Measurements from ENCODE around the gene TRIM44.

The TRIM44 gene

GRCh38 chr11:35717520-35717919, 54.9 kb downstream of the TRIM44 start:
- DNase-seq (ENCODE audit: low spot score) = no peak

- DNase-seq (ENCODE audit: low spot score) = peak; percentile 10
Measured at GRCh38 chr11:35721651-35722282, 59.2 kb downstream of the TRIM44 start.

- DNase-seq (ENCODE audit: low spot score) = no peak
Measured at GRCh38 chr11:35722641-35723040, 60.1 kb downstream of the TRIM44 start.

GRCh38 chr11:35723493-35723892, 60.9 kb downstream of the TRIM44 start:
- no peak for DNase-seq (ENCODE audit: low spot score)

GRCh38 chr11:35723913-35724312, 61.3 kb downstream of the TRIM44 start:
- no peak for DNase-seq (ENCODE audit: low spot score)

GRCh38 chr11:35725885-35726284, 63.3 kb downstream of the TRIM44 start:
- DNase-seq (ENCODE audit: low spot score) = no peak

- no peak for DNase-seq (ENCODE audit: low spot score)
Measured at GRCh38 chr11:35727140-35727539, 64.6 kb downstream of the TRIM44 start.

- no peak for DNase-seq (ENCODE audit: low spot score)
Measured at GRCh38 chr11:35730254-35730653, 67.7 kb downstream of the TRIM44 start.

GRCh38 chr11:35734669-35735410, 72.3 kb downstream of the TRIM44 start:
- DNase-seq (ENCODE audit: low spot score) = no peak

GRCh38 chr11:35735411-35735810, 72.8 kb downstream of the TRIM44 start:
- DNase-seq (ENCODE audit: low spot score) = no peak

GRCh38 chr11:35735903-35736302, 73.3 kb downstream of the TRIM44 start:
- no peak for DNase-seq (ENCODE audit: low spot score)

GRCh38 chr11:35736952-35737351, 74.4 kb downstream of the TRIM44 start:
- DNase-seq (ENCODE audit: low spot score) = no peak

- no peak for DNase-seq (ENCODE audit: low spot score)
Measured at GRCh38 chr11:35740061-35740799, 77.7 kb downstream of the TRIM44 start.

GRCh38 chr11:35742707-35743454, 80.3 kb downstream of the TRIM44 start:
- no peak for DNase-seq (ENCODE audit: low spot score)

- no peak for DNase-seq (ENCODE audit: low spot score)
Measured at GRCh38 chr11:35746356-35747153, 84.0 kb downstream of the TRIM44 start.

GRCh38 chr11:35747668-35748067, 85.1 kb downstream of the TRIM44 start:
- DNase-seq (ENCODE audit: low spot score) = no peak

- no peak for DNase-seq (ENCODE audit: low spot score)
Measured at GRCh38 chr11:35748644-35749043, 86.1 kb downstream of the TRIM44 start.

- no peak for DNase-seq (ENCODE audit: low spot score)
Measured at GRCh38 chr11:35750315-35750714, 87.7 kb downstream of the TRIM44 start.

GRCh38 chr11:35750981-35751663, 88.5 kb downstream of the TRIM44 start:
- no peak for DNase-seq (ENCODE audit: low spot score)

- DNase-seq (ENCODE audit: low spot score) = no peak
Measured at GRCh38 chr11:35751664-35752061, 89.1 kb downstream of the TRIM44 start.

GRCh38 chr11:35752115-35752514, 89.5 kb downstream of the TRIM44 start:
- no peak for DNase-seq (ENCODE audit: low spot score)
